ENCODE measurements around the gene TAF4B. TPM values are rescaled to one million over a fixed set of nuclear protein-coding genes. Genes with fewer than 3 reads are reported as not detected.
"Not testable (repeated sequence)": the region's sequence is repeated elsewhere in the genome, so short reads cannot be mapped to it uniquely, and the experiment has no call there.

Gene TAF4B
- total and polyA plus RNA-seq, 12 donors: 0.73 to 1.8 (median 1.5) TPM

- no peaks in the 10 kb centered on the region for H3K4me1 ChIP-seq
- H3K36me3 ChIP-seq: no peaks in the 10 kb centered on the region
- H3K27ac ChIP-seq: no peak overlapping the region
- peak in 1 of 9 donors; percentile 10 for TF ChIP-seq CTCF (IDR thresholded peaks at IDR 0.05)
- ATAC-seq (no peak), DNase-seq (no peak)
- H3K27me3 ChIP-seq: peaks cover 0 to 6% (median 0%) of the 10 kb centered on the region in 7 donors
- WGBS, 2 donors: 58 to 70% methylated on average over 2 of the region's 2 CpGs
- H3K9me3 ChIP-seq: peaks cover 0 to 22% (median 4%) of the 10 kb centered on the region in 11 donors
- intact Hi-C loops (cut with DNase I): no loop called here
- no peak overlapping the region for H3K4me3 ChIP-seq
Observed at GRCh38 chr18:26185267-26185666, 41.0 kb upstream of the TAF4B start.

- Histone ChIP-seq H3K4me3 (peak overlapping the region in 1 of 10 donors; percentile 15), H3K9me3 (peaks cover 0 to 18% (median 4%) of the 10 kb centered on the region in 11 donors), H3K4me1 (no peaks in the 10 kb centered on the region), H3K27me3 (no peaks in the 10 kb centered on the region), H3K27ac (peak overlapping the region in 1 of 10 donors; percentile 10), H3K36me3 (no peaks in the 10 kb centered on the region)
- no peak for TF ChIP-seq CTCF (IDR thresholded peaks at IDR 0.05)
- DNase-seq (no peak), ATAC-seq (no peak)
- intact Hi-C loops (cut with DNase I): no loop called here
- 81 to 86% methylated on average over 8 of the region's 8 CpGs for WGBS, 2 donors
Observed at GRCh38 chr18:26190506-26190905, 35.7 kb upstream of the TAF4B start.

- DNase-seq: no peak
- H3K36me3 ChIP-seq: no peaks in the 10 kb centered on the region
- intact Hi-C loops (cut with DNase I): no loop called here
- H3K27ac ChIP-seq: no peak overlapping the region
- no peak overlapping the region for H3K4me3 ChIP-seq
- H3K4me1 ChIP-seq: no peaks in the 10 kb centered on the region
- no peak for ATAC-seq
- 82 to 86% methylated on average over 1 of the region's 1 CpG for WGBS, 2 donors
- no peaks in the 10 kb centered on the region for H3K27me3 ChIP-seq
- no peak for TF ChIP-seq CTCF (IDR thresholded peaks at IDR 0.05)
- H3K9me3 ChIP-seq: peaks cover 0 to 18% (median 4%) of the 10 kb centered on the region in 11 donors
Observed at GRCh38 chr18:26192233-26192632, 34.0 kb upstream of the TAF4B start.

GRCh38 chr18:26196605-26197004, 29.6 kb upstream of the TAF4B start:
- no peak overlapping the region for H3K4me3 ChIP-seq
- intact Hi-C loops (cut with DNase I): no loop called here
- H3K36me3 ChIP-seq: no peaks in the 10 kb centered on the region
- no peak overlapping the region for H3K27ac ChIP-seq
- no peak for TF ChIP-seq CTCF (IDR thresholded peaks at IDR 0.05)
- H3K27me3 ChIP-seq: no peaks in the 10 kb centered on the region
- DNase-seq (no peak), ATAC-seq (no peak)
- H3K9me3 ChIP-seq: peaks cover 0 to 12% (median 0%) of the 10 kb centered on the region in 11 donors
- WGBS, 2 donors: 87 to 91% methylated on average over 3 of the region's 3 CpGs
- H3K4me1 ChIP-seq: no peaks in the 10 kb centered on the region

GRCh38 chr18:26202001-26202400, 24.2 kb upstream of the TAF4B start:
- H3K4me3 ChIP-seq; H3K4me1 ChIP-seq; H3K27ac ChIP-seq; H3K36me3 ChIP-seq; intact Hi-C loops (cut with DNase I); H3K27me3 ChIP-seq; DNase-seq; ATAC-seq: not testable (repeated sequence)
- H3K9me3 ChIP-seq: peaks cover 0 to 12% (median 0%) of the 10 kb centered on the region in 11 donors
- 73 to 81% methylated on average over 8 of the region's 9 CpGs for WGBS, 2 donors

Data from heart right ventricle (tissue), 16 donors.